A673 (cell line): ENCODE measurements around the gene PSME3IP1. TPM values are rescaled to one million over a fixed set of nuclear protein-coding genes. Genes with fewer than 3 reads are reported as not detected.
"Not testable (repeated sequence)": the region's sequence is repeated elsewhere in the genome, so short reads cannot be mapped to it uniquely, and the experiment has no call there.

Source experiments
- BruUV-seq: library from RNA; stranded (reverse); fragments of 400-500 nt; replicated peaks from 2 replicates; lab custom pipeline; 2021; lab: Mats Ljungman, UMichigan
- CTCF ChIA-PET: fragments of 300-600 bp; sonication (Branson Sonifier 250); formaldehyde crosslinking; loops from one replicate; lab custom pipeline; 2022; ENCODE audit warnings: antibody characterized with exemption; lab: Charles Lee
- POLR2A ChIA-PET: fragments of 300-600 bp; sonication (Branson Sonifier 250); formaldehyde crosslinking; loops from one replicate; lab custom pipeline; 2022; ENCODE audit warnings: antibody characterized with exemption; ENCODE audit not compliant: low non-redundant PET; lab: Charles Lee
- DNase-seq: peaks from one replicate; pipeline ENCODE4 v3.0.0-alpha.2; 2015; ENCODE audit warnings: low spot score
- H3K27ac ChIP-seq: fragments of 200-600 bp; sonication (generic); 2 replicates; pipeline ENCODE4 v1.5.1; 2016; ENCODE audit warnings: mixed run types, low read depth, mild to moderate bottlenecking, mixed read lengths, antibody characterized with exemption, low read length; ENCODE audit not compliant: poor library complexity, severe bottlenecking
- H3K27me3 ChIP-seq: fragments of 200-600 bp; sonication (generic); replicated peaks from 2 replicates; pipeline ENCODE4 v1.6.1; 2017; ENCODE audit warnings: mixed run types, low read depth, mild to moderate bottlenecking, mixed read lengths, antibody characterized with exemption, low read length; ENCODE audit not compliant: insufficient read depth, poor library complexity
- H3K36me3 ChIP-seq: fragments of 200-600 bp; sonication (generic); 2 replicates; pipeline ENCODE4 v1.6.1; 2016; ENCODE audit warnings: mixed run types, mild to moderate bottlenecking, mixed read lengths, antibody characterized with exemption, low read length; ENCODE audit not compliant: insufficient read depth, poor library complexity, severe bottlenecking
- H3K4me1 ChIP-seq: fragments of 200-600 bp; sonication (generic); 2 replicates; pipeline ENCODE4 v1.6.1; 2017; ENCODE audit warnings: mixed run types, mild to moderate bottlenecking, mixed read lengths, antibody characterized with exemption, low read length; ENCODE audit not compliant: insufficient read depth, poor library complexity, severe bottlenecking
- H3K4me3 ChIP-seq: fragments of 200-600 bp; sonication (generic); 2 replicates; pipeline ENCODE4 v1.5.1; 2016; ENCODE audit warnings: low read depth, mixed run types, mild to moderate bottlenecking, mixed read lengths, low read length; ENCODE audit not compliant: poor library complexity, severe bottlenecking
- H3K9me3 ChIP-seq: fragments of 200-600 bp; sonication (generic); 2 replicates; pipeline ENCODE4 v1.6.1; 2016; ENCODE audit warnings: mixed run types, low read depth, mild to moderate bottlenecking, mixed read lengths, antibody characterized with exemption, low read length; ENCODE audit not compliant: poor library complexity, severe bottlenecking
- CTCF ChIP-seq: fragments of 300-800, 200-600 bp; sonication (generic); conservative IDR thresholded peaks from 2 replicates; pipeline ENCODE4 v1.5.1; 2017; ENCODE audit warnings: low read depth, mild to moderate bottlenecking, antibody characterized with exemption, low read length, moderate library complexity, mixed read lengths
- EZH2 ChIP-seq: fragments of 200-600 bp; sonication (generic); IDR thresholded peaks from 2 replicates; pipeline ENCODE4 v1.6.1; 2017; ENCODE audit warnings: borderline replicate concordance, low read depth, mild to moderate bottlenecking, mixed read lengths, antibody characterized with exemption, low read length; ENCODE audit not compliant: poor library complexity, severe bottlenecking
- intact Hi-C: fragments of 100-400 bp; cut with micrococcal nuclease; formaldehyde crosslinking; loops from one replicate; pipeline ENCODE4 v1.10.0; 2022; ENCODE audit not compliant: unreplicated experiment
- total RNA-seq: library from RNA; stranded (reverse); gene quantifications from 2 replicates; pipeline ENCODE4 v1.2.3, GENCODE V29; 2021

PSME3IP1 gene
- total RNA-seq, 1 experiment from 2014 or later, result 128 TPM

GRCh38 chr16:57190136-57190535, 4.3 kb upstream of the PSME3IP1 start:
- no peak for DNase-seq
- ChIA-PET CTCF (no interaction called here), POLR2A (no interaction called here)
- TF ChIP-seq EZH2 (no peak), CTCF (no peak)
- peaks cover 3% of the 10 kb centered on the region for H3K36me3 ChIP-seq
- no TSS peak for BruUV-seq
- H3K27ac ChIP-seq, result peak overlapping the region; percentile 24
- no peaks in the 10 kb centered on the region for H3K9me3 ChIP-seq
- intact Hi-C loops, result no loop called here
- H3K4me3 ChIP-seq, result no peak overlapping the region
- peaks cover 24% of the 10 kb centered on the region for H3K4me1 ChIP-seq
- H3K27me3 ChIP-seq, result no peaks in the 10 kb centered on the region

- H3K4me3 ChIP-seq, intact Hi-C loops, H3K9me3 ChIP-seq, POLR2A ChIA-PET, H3K27ac ChIP-seq, DNase-seq, H3K36me3 ChIP-seq, CTCF ChIA-PET, H3K27me3 ChIP-seq, BruUV-seq: not testable (repeated sequence)
- H3K4me1 ChIP-seq, result peaks cover 27% of the 10 kb centered on the region
These were observed 3.7 kb upstream of the PSME3IP1 start for GRCh38 chr16:57189527-57189926.

GRCh38 chr16:57188711-57189002, 2.8 kb upstream of the PSME3IP1 start:
- TF ChIP-seq EZH2 (no peak), CTCF (no peak)
- no peak overlapping the region for H3K4me3 ChIP-seq
- ChIA-PET POLR2A (no interaction called here), CTCF (no interaction called here)
- no TSS peak for BruUV-seq
- H3K4me1 ChIP-seq, result peaks cover 20% of the 10 kb centered on the region
- DNase-seq, result no peak
- H3K9me3 ChIP-seq, result no peaks in the 10 kb centered on the region
- intact Hi-C loops, result no loop called here
- no peaks in the 10 kb centered on the region for H3K27me3 ChIP-seq
- H3K27ac ChIP-seq, result no peak overlapping the region
- H3K36me3 ChIP-seq, result peaks cover 3% of the 10 kb centered on the region

GRCh38 chr16:57187902-57188710, 2.3 kb upstream of the PSME3IP1 start:
- BruUV-seq, H3K36me3 ChIP-seq, DNase-seq, H3K27me3 ChIP-seq, POLR2A ChIA-PET, intact Hi-C loops, H3K9me3 ChIP-seq: not testable (repeated sequence)
- CTCF ChIA-PET, result interaction anchor here (0.6 kb wide), 1 partner anchor 1824 kb away, joined by 4 read pairs; no protein-coding TSS in a partner anchor
- Histone ChIP-seq H3K4me1 (peaks cover 20% of the 10 kb centered on the region), H3K27ac (peak overlapping the region; percentile 89), H3K4me3 (peak overlapping the region; percentile 93)
